ENCODE results near the gene ADAMTS18. TPM values are rescaled to one million over a fixed set of nuclear protein-coding genes. Genes with fewer than 3 reads are reported as not detected.

ADAMTS18 gene
- total and polyA plus RNA-seq, 9 of the 15 experiments (the other 6 are each of a cell fraction or from before 2014, with no cell fraction given): not detected

GRCh38 chr16:77250400-77250799 lies 184.4 kb downstream of the ADAMTS18 start (continued):
- TF ChIP-seq ZNF407 (IDR thresholded peaks at IDR 0.05; ENCODE audit: low read depth) (no peak), FOSL1 (tag; conservative IDR thresholded peaks at IDR 0.05) (no peak)

- H3K79me2 ChIP-seq (ENCODE audit: control insufficient read depth, insufficient read depth, low read length): no peaks in the 10 kb centered on the region
- no peak for ATAC-seq
- ChIA-PET CTCF (ENCODE audit: low intra/inter-chr PET ratio) (no interaction called here), POLR2A (interaction anchor here (0.6 to 1.0 kb wide), 2 partner anchors 25 to 33 kb away, joined by 3 to 4 read pairs; no protein-coding TSS in a partner anchor)
- H3K9me3 ChIP-seq (replicated peaks; ENCODE audit: control insufficient read depth, insufficient read depth, low read depth, low read length): no peaks in the 10 kb centered on the region
- H3K27ac ChIP-seq (ENCODE audit: extremely low read depth, low read depth, low read length): no peak overlapping the region
- 0% methylated on average over 2 of the region's 2 CpGs for WGBS (ENCODE audit: insufficient coverage, low coverage, missing lambda C conversion rate)
- no peak for DNase-seq (ENCODE audit: extremely low read depth in 1 of 4, low spot score in 3 of 4)
- H3K4me2 ChIP-seq (ENCODE audit: insufficient read depth, low read length): no peak overlapping the region
- no peak overlapping the region for H3K4me3 ChIP-seq
- H3K36me3 ChIP-seq (ENCODE audit: control insufficient read depth, insufficient read depth, low read length): no peaks in the 10 kb centered on the region
- BruUV-seq (replicated peaks): no TSS peak
- intact Hi-C loops (cut with micrococcal nuclease): no loop called here
- no peaks in the 10 kb centered on the region for H3K9me1 ChIP-seq (ENCODE audit: control insufficient read depth, insufficient read depth, low read length)
- no peaks in the 10 kb centered on the region for H4K20me1 ChIP-seq (replicated peaks; ENCODE audit: control insufficient read depth, insufficient read depth, low read length)
- TF ChIP-seq POLR2AphosphoS2 (IDR thresholded peaks at IDR 0.05; ENCODE audit: low read length): no peak
- TF ChIP-seq ZNF134 (CRISPR knock-in tag; conservative IDR thresholded peaks at IDR 0.05): no peak
- no peak for TF ChIP-seq SUPT5H (IDR thresholded peaks at IDR 0.05)
- TF ChIP-seq BRF1 (IDR thresholded peaks at IDR 0.05; ENCODE audit: borderline replicate concordance, extremely low read depth, insufficient read length): no peak
- TF ChIP-seq NCOR1 (IDR thresholded peaks at IDR 0.05): no peak
- no peak for TF ChIP-seq SREBF2 (CRISPR knock-in tag; IDR thresholded peaks at IDR 0.05)
- TF ChIP-seq ZNF436 (CRISPR knock-in tag; IDR thresholded peaks at IDR 0.05): no peak
- no peak for TF ChIP-seq PCBP2 (IDR thresholded peaks at IDR 0.05; ENCODE audit: low read depth, low read length, poor library complexity, severe bottlenecking)
- TF ChIP-seq MEF2D (tag; conservative IDR thresholded peaks at IDR 0.05; ENCODE audit: low read depth): no peak
- TF ChIP-seq SOX6 (IDR thresholded peaks at IDR 0.05): no peak
- H2AFZ ChIP-seq (ENCODE audit: low read depth, low read length): no peak overlapping the region
- no peak for FAIRE-seq
- no peaks in the 10 kb centered on the region for H3K4me1 ChIP-seq (replicated peaks in 1 of 2; ENCODE audit: control insufficient read depth in 2 of 2, insufficient read depth in 2 of 2, low read length in 2 of 2)
- in situ Hi-C loops (cut with MboI): loop anchor here (25.0 kb wide), 1 partner anchor 716 kb away; no protein-coding TSS in a partner anchor
- no peak overlapping the region for H3K9ac ChIP-seq (ENCODE audit: insufficient read depth in 1 of 2, low read depth in 2 of 2, low read length in 2 of 2)
- H3K27me3 ChIP-seq (ENCODE audit: control insufficient read depth in 2 of 2, insufficient read depth in 2 of 2, low read length in 2 of 2): no peaks in the 10 kb centered on the region; a peak in 2 of 5 replicates
Observed at GRCh38 chr16:77246150-77246549, 188.7 kb downstream of the ADAMTS18 start.
